Rectal smooth muscle tissue (tissue), 1 donor: ENCODE results near the gene CATSPERB.
"Not testable (repeated sequence)": the region's sequence is repeated elsewhere in the genome, so short reads cannot be mapped to it uniquely, and the experiment has no call there.

Experiments used
- H3K27ac ChIP-seq: one replicate; pipeline ENCODE4 v1.7.0; 2013; ENCODE audit warnings: low read depth, low read length, inconsistent platforms
- H3K27me3 ChIP-seq: one replicate; pipeline ENCODE4 v1.7.0; 2013; ENCODE audit warnings: low read length; ENCODE audit not compliant: control insufficient read depth, insufficient read depth
- H3K36me3 ChIP-seq: one replicate; pipeline ENCODE4 v1.7.0; 2013; ENCODE audit warnings: low read length; ENCODE audit not compliant: control insufficient read depth, insufficient read depth
- H3K4me1 ChIP-seq: one replicate; pipeline ENCODE4 v1.7.0; 2013; ENCODE audit warnings: low read length; ENCODE audit not compliant: control insufficient read depth, insufficient read depth
- H3K4me3 ChIP-seq: one replicate; pipeline ENCODE4 v1.7.0; 2013; ENCODE audit warnings: low read length
- H3K9ac ChIP-seq: one replicate; pipeline ENCODE4 v1.7.0; 2013; ENCODE audit warnings: low read length

Gene CATSPERB

DNA sequence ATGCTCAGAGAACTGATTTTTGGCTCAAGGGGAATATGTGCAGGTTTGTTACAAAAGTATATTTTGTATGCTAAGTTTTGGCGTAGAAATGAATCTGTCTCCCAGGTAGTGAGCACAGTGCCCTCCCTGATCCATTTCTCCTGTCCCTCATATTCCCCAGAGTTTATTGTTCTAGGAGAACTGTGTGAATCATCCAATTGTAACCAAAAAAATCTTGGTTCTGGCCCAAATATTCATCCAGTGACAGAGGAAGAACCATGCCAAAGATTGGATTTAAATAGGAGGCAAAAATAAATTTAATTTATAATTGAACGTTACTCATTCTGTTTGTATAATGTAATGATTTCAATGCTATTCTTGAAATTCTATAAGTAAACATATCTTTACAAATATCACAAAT, 4.8 kb downstream of the CATSPERB start:
- Histone ChIP-seq H3K27ac (no peak overlapping the region), H3K4me1 (peaks cover 2% of the 10 kb centered on the region), H3K27me3 (no peaks in the 10 kb centered on the region)

DNA sequence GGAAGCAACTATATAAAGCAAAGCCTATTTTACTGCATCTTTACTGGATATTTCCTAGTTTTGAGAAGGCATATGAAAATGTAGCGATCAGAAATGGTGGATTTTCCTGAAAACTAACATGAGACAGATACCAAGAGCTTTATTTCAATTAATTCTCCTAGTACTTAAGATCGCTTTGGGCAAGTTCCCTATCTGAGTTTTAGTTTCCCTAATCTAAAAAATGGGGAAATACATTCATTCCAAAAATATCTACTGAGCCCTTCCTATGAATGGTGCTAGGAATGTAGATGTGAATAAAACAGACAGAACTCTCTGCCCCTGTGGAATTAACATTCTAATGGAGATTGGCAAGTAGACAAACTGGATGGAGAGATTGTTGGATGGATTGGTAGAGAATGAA, 8.4 kb downstream of the CATSPERB start:
- Histone ChIP-seq H3K27me3 (no peaks in the 10 kb centered on the region), H3K36me3 (no peaks in the 10 kb centered on the region), H3K27ac (no peak overlapping the region), H3K4me3 (no peak overlapping the region), H3K9ac (no peak overlapping the region), H3K4me1 (peaks cover 2% of the 10 kb centered on the region)

More for the DNA sequence above, 4.8 kb downstream of the CATSPERB start:
- no peak overlapping the region for H3K4me3 ChIP-seq
- no peaks in the 10 kb centered on the region for H3K36me3 ChIP-seq
- no peak overlapping the region for H3K9ac ChIP-seq

DNA sequence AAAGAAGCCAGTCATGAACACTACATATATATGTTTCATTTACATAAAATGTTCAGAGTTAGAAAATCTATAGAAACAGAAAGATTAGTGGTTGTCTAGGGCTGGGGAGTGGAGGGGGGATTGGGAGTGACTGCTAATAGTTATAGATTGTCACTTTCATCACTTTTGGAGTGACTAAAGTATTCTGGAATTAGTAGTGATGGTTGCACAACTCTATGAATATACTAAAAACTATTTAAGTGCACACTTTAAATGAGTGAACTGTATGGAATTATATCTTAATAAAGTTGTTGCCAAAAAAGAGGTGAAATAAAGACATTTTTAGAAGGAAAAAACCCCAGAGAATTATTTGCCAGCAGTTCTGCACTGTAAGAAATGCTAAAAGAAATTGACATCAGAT, 9.5 kb downstream of the CATSPERB start:
- Histone ChIP-seq H3K36me3 (no peaks in the 10 kb centered on the region), H3K27me3 (no peaks in the 10 kb centered on the region), H3K27ac (no peak overlapping the region), H3K9ac (no peak overlapping the region), H3K4me3 (no peak overlapping the region), H3K4me1 (peaks cover 2% of the 10 kb centered on the region)

DNA sequence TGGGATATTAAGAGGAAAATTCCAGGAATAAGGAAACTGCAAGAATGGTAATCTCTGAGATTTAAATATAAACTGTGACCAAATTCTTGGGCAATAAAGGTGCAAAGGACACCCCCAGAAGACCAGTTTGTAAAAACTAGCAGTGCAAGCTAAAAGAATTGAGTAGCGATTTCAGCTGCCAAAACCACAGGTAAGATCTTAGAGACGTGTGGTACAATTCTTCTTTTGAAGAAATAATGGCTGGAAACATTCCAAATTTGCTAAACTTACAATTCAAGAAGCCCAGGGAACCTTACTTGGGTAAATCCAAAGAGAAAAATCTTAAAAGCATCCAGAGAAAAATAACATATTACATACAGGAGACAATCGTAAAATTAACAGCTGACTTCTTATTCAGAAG, 12.0 kb downstream of the CATSPERB start:
- H3K4me3 ChIP-seq, result no peak overlapping the region
- H3K36me3 ChIP-seq, result no peaks in the 10 kb centered on the region
- no peak overlapping the region for H3K9ac ChIP-seq
- H3K27ac ChIP-seq, result no peak overlapping the region
- no peaks in the 10 kb centered on the region for H3K27me3 ChIP-seq
- no peaks in the 10 kb centered on the region for H3K4me1 ChIP-seq

DNA sequence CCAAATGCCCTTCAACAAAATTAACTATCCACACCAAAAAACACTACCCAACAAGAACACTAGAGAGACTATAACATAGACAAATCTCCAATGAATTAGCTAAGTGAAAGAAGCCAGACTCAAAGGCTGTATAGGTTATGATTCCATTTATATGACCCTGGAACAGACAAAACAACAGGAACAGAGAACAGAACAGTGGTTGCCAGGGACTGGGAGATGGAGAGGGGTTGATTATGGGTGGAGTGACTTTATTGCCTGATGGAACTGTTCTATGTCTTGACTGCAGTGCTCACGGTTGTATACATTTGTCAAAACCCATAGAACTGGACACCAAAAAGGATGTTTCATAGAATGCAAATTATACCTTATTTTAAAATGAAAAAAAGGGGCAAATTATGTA, 14.9 kb downstream of the CATSPERB start:
- no peak overlapping the region for H3K9ac ChIP-seq
- no peaks in the 10 kb centered on the region for H3K36me3 ChIP-seq
- no peaks in the 10 kb centered on the region for H3K4me1 ChIP-seq
- no peaks in the 10 kb centered on the region for H3K27me3 ChIP-seq
- no peak overlapping the region for H3K27ac ChIP-seq
- H3K4me3 ChIP-seq, result no peak overlapping the region

DNA sequence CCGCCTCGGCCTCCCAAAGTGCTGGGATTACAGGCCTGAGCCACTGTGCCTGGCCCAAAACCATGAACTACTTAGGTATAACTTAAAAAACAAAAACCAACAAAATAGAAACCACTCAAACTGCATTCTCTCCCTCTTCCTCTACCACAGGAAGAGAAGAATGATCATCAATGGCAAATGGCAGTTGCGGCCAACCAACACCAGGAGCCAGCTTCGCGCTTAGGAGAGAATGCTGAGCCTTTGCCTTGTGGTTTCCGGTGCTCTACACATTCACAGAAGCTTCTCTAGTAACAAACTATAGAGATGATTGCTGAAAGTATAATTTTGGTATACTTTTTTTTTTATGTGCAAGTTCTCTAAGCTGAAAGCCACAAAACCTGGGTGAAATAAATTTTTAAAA, 17.1 kb downstream of the CATSPERB start:
- Histone ChIP-seq H3K27ac (no peak overlapping the region), H3K4me3 (no peak overlapping the region), H3K9ac (no peak overlapping the region), H3K36me3 (no peaks in the 10 kb centered on the region), H3K4me1 (no peaks in the 10 kb centered on the region), H3K27me3 (no peaks in the 10 kb centered on the region)

DNA sequence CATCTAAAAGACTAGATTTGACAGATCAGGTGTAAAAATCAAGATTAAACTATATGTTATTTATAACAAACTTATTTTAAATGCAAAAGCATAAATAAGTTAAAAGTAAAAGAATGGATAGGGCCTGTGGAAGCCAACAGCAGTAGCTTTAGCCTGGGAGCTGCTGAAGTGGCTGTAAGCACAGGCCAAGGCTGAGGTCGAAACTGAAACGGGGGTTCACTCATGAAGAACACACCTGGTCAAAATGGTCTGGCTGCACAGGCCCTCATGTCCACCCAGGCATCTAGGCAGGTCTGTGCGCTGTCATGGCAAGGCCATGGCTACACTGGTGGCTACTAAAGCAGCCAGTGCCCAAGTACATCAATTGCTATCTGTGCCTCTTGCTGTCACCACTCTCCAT, 23.1 kb downstream of the CATSPERB start:
- Histone ChIP-seq H3K27ac (no peak overlapping the region), H3K4me3 (no peak overlapping the region), H3K36me3 (no peaks in the 10 kb centered on the region), H3K9ac (no peak overlapping the region), H3K27me3 (no peaks in the 10 kb centered on the region), H3K4me1 (no peaks in the 10 kb centered on the region)

DNA sequence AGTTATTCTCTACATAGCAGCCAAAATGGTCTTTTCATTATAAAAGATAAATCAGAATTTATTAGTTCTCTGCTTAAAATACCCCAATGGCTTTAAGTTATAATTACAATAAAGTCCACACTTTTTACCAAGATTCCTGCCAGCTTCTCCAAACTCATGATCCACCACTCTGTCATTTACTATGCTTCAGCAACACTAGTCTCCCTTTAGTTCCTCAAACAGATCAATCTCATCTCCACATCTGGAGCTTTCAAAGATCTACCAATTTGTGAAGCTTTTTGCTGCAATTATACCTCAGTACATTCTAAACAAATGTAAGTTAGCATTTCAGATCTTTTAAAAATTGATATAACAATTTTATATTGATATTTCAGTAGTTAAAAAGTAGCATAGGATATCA, 24.9 kb downstream of the CATSPERB start:
- Histone ChIP-seq H3K27me3 (no peaks in the 10 kb centered on the region), H3K9ac (no peak overlapping the region), H3K27ac (no peak overlapping the region), H3K4me3 (no peak overlapping the region), H3K36me3 (no peaks in the 10 kb centered on the region), H3K4me1 (no peaks in the 10 kb centered on the region)

DNA sequence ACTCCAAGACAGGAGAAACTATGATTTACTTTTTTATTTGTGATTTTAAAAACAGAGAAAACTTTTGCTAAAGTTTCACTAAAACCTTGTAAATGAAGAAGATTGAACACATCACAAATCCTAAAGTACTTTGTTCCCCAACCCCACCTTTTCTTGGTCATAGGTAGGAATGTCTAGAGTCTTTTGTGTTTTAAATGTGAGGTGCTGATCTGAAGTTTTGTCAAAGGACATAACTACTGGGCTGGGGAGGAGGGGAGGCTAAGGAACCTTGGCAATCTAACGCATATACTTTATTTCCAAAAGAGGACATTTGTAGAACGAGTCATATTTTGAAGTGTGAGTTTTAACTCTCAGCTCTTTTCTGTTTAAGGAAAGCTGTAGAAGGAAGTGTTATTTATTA, 37.2 kb downstream of the CATSPERB start:
- Histone ChIP-seq H3K4me1 (no peaks in the 10 kb centered on the region), H3K27me3 (no peaks in the 10 kb centered on the region), H3K9ac (no peak overlapping the region), H3K4me3 (no peak overlapping the region), H3K36me3 (no peaks in the 10 kb centered on the region), H3K27ac (no peak overlapping the region)

DNA sequence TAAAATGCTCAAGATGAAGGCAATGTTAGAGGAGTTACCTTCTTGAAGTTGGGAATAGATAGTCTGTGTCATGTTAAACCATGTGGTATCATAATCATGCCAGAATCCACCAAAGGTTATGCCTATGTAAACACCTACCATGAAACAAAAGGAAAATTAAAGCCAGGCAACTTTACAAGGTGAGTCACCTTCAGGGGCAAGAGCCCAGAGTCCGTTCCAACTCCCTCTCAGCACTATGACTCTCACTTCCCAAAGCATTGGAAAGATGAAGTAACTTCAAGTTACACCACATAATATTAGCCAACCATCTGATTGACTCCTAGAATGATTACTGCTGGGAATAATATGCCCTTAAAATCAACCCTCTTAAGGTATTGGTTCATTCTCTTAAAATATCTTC, 38.5 kb downstream of the CATSPERB start:
- Histone ChIP-seq H3K36me3 (no peaks in the 10 kb centered on the region), H3K27ac (no peak overlapping the region), H3K9ac (no peak overlapping the region), H3K4me3 (no peak overlapping the region), H3K4me1 (no peaks in the 10 kb centered on the region), H3K27me3 (no peaks in the 10 kb centered on the region)

DNA sequence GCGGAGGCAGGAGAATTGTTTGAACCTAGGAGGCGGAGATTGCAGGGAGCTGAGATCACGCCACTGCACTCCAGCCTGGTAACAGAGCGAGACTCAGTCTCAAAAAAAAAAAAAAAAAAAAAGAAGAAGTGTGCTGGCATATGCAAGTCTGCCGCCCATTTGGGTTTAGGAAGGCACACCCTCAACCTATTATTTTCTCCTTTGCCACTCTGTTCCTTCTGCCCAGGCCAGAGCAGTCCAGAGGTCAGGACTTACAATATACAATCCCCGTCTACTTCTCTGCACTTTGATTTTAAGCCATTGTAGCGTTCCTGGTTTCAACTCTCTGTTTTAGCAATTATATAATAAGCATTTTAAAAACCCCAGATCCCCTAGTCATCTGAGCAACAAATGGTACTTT, 39.8 kb downstream of the CATSPERB start:
- no peak overlapping the region for H3K27ac ChIP-seq
- H3K4me1 ChIP-seq, result no peaks in the 10 kb centered on the region
- H3K36me3 ChIP-seq, result no peaks in the 10 kb centered on the region
- H3K4me3 ChIP-seq, result no peak overlapping the region
- H3K9ac ChIP-seq, result no peak overlapping the region
- no peaks in the 10 kb centered on the region for H3K27me3 ChIP-seq

DNA sequence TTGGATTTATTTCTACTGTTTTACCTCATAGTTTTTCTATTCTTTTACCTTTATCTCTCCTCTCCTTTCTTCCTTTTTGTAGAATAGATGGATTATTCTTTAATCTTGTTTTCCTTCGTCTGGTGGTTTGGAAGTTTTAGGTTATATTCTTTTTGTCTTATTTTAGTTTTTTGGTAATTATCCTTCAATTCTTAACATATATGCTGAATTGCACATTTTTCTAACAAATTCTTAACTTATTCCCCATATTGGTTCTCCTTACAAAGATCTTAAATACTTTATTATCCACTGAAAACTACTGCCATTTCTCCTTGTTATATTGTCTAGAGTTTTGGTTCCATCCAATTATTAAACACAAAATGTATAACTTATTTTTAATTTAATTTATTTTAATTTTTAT, 42.3 kb downstream of the CATSPERB start:
- H3K9ac ChIP-seq, result no peak overlapping the region
- no peaks in the 10 kb centered on the region for H3K4me1 ChIP-seq
- no peak overlapping the region for H3K27ac ChIP-seq

DNA sequence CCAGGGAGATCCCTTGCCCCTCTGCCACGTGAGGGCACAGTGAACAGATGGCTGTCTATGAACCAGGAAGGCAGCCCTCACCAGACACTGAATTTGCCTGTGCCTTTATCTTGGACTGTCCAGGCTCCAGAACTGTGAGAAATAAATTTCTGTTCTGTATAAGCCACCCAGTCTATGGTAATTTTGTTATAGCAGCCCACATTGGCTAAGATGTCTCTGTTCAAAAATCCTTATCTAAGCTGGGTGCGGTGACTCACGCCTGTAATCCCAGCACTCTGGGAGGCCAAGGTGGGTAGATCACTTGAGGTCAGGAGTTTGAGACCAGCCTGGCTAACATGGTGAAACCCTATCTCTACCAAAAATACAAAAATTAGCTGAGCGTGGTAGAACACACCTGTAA, 44.5 kb downstream of the CATSPERB start:
- H3K4me3 ChIP-seq, H3K27me3 ChIP-seq, H3K27ac ChIP-seq, H3K4me1 ChIP-seq, H3K36me3 ChIP-seq, H3K9ac ChIP-seq: not testable (repeated sequence)

More for the DNA sequence above, 42.3 kb downstream of the CATSPERB start:
- Histone ChIP-seq H3K4me3 (no peak overlapping the region), H3K36me3 (no peaks in the 10 kb centered on the region), H3K27me3 (no peaks in the 10 kb centered on the region)

DNA sequence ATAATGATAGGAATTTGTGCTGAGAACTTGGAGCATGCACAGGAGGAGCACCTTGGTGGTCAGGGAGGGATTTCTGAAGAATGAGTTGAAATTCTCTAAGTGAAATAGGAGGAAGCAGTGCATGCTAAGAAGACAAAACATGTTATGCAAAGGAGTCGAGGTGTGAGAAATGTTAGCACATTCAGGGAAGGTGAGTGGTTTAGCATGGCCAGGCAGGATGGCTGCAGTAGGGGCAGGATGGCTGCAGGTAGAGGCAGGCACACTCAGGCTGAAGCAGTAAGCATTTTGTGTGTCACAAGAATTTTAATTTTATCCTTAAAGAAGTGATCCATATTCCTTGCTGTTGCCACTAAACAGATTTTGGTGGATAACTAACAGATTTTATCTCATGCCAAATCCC, 46.3 kb downstream of the CATSPERB start:
- H3K27me3 ChIP-seq, result no peaks in the 10 kb centered on the region
- H3K9ac ChIP-seq, result no peak overlapping the region
- H3K27ac ChIP-seq, result no peak overlapping the region
- no peaks in the 10 kb centered on the region for H3K36me3 ChIP-seq
- no peaks in the 10 kb centered on the region for H3K4me1 ChIP-seq
- H3K4me3 ChIP-seq, result no peak overlapping the region
